ENCODE data around the gene CCDC40.

The CCDC40 gene

DNA sequence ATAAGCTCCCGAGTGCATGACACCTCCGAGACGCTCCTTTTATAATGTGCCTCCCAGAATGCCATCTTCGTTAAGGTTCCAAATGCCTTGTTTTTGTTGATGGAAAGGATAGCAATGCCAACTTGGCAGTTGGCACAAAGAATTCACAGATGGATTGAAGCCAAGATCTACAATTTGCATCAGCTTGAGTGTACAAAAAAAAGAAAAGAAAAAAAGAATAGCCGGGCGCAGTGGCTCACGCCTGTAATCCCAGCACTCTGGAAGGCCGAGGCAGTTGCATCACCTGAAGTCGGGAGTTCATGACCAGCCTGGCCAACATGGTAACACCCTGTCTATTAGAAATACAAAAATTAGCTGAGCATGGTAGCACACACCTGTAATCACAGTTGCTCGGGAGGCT is 8.4 kb upstream of the CCDC40 start:
- H3K4me3 ChIP-seq (ENCODE audit: low read depth, low read length): no peak overlapping the region
- no peak for TF ChIP-seq CTCF (IDR thresholded peaks at IDR 0.05; ENCODE audit: low read depth, low read length, missing control alignments)
- in situ Hi-C loops (cut with HindIII; ENCODE audit: low sequenced_read_pairs): no loop called here
- no peak for DNase-seq (ENCODE audit: low read depth)

- peak overlapping the region; percentile 14 for H3K4me3 ChIP-seq (ENCODE audit: low read depth, low read length)
- no peak for TF ChIP-seq CTCF (IDR thresholded peaks at IDR 0.05; ENCODE audit: low read depth, low read length, missing control alignments)
- peak; percentile 65 for DNase-seq (ENCODE audit: low read depth)
- in situ Hi-C loops (cut with HindIII; ENCODE audit: low sequenced_read_pairs): no loop called here
These were observed 7.0 kb upstream of the CCDC40 start for GRCh38 chr17:80029258-80029974.

DNA sequence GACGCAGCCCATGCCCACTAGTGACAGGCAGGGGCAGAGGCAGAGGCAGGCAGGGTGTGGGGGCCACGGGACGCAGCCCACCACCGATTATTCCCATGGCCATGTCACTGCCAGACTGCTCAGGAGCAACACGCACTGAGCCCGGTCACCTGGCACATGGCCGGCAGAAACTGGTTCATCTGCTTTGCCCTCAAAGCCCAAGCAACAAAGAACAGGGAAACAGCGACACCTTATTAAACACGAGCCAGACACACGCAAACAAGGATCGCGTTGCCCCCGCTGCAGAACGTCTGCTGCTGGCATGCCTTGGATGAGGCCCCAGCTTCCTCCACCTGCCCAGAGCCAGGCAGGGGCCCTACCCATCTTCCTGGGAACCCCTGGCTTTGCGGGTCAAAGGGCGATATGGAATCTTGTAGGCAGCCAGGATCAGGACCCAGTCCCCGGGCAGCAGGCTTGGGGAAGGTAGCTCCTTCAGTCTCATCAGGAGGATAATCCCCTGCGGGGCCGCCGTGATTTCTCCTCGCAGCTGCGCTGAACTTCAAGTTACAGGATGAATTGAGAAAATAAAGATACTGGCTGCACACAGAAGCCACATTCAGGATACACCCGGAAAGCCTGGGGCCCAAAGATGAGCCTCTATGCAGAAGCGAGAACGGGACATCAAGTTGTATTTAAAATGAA is 5.6 kb upstream of the CCDC40 start:
- no peak for DNase-seq (ENCODE audit: low read depth)

GRCh38 chr17:80031691-80032430 is 4.6 kb upstream of the CCDC40 start:
- in situ Hi-C loops (cut with HindIII; ENCODE audit: low sequenced_read_pairs): no loop called here
- no peak for DNase-seq (ENCODE audit: low read depth)
- H3K4me3 ChIP-seq (ENCODE audit: low read depth, low read length): no peak overlapping the region
- TF ChIP-seq CTCF (IDR thresholded peaks at IDR 0.05; ENCODE audit: low read depth, low read length, missing control alignments): no peak

More for the DNA sequence above, 5.6 kb upstream of the CCDC40 start:
- in situ Hi-C loops (cut with HindIII; ENCODE audit: low sequenced_read_pairs): no loop called here
- no peak for TF ChIP-seq CTCF (IDR thresholded peaks at IDR 0.05; ENCODE audit: low read depth, low read length, missing control alignments)
- H3K4me3 ChIP-seq (ENCODE audit: low read depth, low read length): no peak overlapping the region

DNA sequence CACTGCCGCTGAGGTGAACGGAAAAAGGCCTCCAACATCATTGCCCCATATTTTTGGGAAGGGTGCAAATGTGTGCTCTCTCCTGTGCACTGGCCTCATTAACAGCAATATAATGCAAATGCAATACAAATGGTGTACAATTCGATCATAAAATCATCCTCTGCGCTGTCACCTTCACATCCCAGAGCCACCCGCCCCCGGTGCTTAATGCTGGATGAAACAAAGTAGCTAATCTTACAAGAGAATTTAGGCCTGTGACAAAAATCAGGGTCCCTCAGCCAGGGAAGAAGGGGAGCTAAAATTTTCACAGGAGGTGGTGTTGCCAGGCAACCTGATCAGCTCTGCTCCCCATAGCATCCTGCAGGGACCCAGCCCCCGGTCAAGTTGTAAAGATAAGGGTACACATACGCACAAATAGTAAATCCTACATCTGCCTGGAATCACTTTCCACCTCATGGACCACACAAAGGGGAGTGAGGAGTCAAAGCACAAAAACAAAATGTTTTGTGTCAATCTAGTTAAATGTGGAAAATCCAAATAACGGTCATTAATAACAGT is 3.7 kb upstream of the CCDC40 start:
- H3K4me3 ChIP-seq (ENCODE audit: low read depth, low read length): no peak overlapping the region
- TF ChIP-seq CTCF (IDR thresholded peaks at IDR 0.05; ENCODE audit: low read depth, low read length, missing control alignments): no peak
- in situ Hi-C loops (cut with HindIII; ENCODE audit: low sequenced_read_pairs): no loop called here
- DNase-seq (ENCODE audit: low read depth): no peak

DNA sequence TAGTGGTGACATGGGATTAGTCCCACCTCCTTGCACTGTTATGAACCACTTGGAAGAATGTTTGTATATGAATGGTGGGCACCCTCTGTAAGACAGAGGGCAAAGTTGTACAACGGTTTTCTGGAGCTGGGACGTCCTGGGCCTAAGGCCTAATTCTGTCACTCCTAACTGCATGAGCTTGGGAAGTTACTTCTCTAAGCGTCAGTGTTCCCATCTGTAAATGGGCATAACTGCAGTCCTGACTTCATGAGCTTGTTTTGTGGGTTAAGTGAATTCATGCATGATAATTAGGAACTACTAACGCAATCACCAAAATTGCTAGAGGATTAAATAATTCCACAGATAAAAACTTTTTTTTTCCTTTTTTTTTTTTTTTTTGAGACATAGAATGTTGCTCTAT is 2.6 kb upstream of the CCDC40 start:
- in situ Hi-C loops (cut with HindIII; ENCODE audit: low sequenced_read_pairs): no loop called here
- DNase-seq (ENCODE audit: low read depth): no peak
- no peak for TF ChIP-seq CTCF (IDR thresholded peaks at IDR 0.05; ENCODE audit: low read depth, low read length, missing control alignments)
- H3K4me3 ChIP-seq (ENCODE audit: low read depth, low read length): no peak overlapping the region

All from astrocyte of the cerebellum (primary cell).